GM18502 (cell line): ENCODE results near the gene ZIM2.

Source experiments
- ATAC-seq: cut with Tn5 transposase; IDR thresholded peaks from one replicate; pipeline ENCODE4 v1.9.1; 2021; ENCODE audit warnings: mild to moderate bottlenecking; ENCODE audit not compliant: unreplicated experiment, poor library complexity

Gene ZIM2

DNA sequence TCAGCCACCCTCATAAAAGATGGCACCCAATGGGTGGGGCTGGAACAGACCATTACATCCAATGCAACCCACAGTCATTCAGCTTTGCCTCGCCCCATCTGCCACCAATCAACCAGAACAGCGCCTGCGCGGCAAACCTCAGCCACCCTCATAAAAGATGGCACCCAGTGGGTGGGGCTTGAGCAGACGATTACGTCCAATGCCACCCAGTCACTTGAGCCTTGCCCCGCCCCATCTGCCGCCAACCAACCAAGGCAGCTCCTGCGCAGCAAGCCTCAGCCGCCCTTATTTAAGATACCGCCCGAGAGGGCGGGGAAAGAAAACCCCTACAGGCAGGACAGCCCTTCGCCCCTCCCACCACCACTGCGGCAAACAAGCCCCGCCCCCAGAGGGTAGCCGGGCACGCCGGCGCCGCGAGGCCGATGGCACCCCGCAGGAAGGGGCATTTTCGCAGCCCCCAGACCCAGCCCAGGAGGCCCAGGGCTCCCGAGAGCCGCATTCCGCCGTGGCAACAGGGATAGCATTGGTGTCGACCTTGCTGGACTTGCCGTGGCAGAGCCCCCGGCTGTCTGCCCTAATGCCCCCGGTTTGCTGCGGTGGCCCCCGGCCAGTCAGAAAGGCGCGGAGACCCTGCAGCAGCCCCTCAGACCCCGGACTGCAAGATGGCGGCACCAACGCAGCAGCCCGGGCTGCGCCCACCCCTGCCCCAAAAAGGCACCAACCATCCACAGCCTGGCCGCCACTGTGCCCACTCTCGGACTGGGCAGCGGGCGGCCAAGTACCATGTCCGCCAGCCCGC, 675 bp downstream of the ZIM2 start:
- no peak for ATAC-seq

DNA sequence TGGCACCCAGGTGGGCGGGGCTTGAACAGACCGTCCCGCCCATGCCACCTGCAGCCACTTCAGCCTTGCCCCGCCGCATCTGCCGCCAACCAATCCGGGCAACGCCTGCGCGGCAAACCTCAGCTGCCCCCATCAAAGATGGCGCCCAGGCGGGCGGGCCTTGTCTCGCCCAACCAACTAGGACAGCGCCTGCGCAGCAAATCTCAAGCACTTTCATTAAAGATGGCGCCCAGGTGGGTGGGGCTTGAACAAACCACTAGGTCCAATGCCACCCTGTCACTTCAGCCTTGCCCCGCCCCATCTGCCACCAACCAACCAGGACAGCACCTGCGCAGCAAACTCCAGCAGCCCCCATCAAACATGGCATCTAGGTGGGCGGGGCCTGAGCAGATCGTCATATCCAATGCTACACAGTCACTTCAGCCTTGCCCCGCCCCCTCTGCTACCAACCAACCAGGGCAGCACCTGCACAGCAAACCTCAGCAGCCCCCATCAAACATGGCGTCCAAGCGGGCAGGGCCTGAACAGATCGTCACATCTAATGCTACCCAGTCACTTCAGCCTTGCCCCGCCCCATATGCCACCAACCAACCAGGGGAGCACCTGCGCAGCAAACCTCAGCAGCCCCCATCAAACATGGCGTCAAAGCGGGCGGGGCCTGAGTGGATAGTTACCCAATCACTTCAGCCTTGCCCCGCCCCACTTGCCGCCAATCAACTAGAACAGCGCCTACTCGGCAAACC, 1.4 kb downstream of the ZIM2 start:
- no peak for ATAC-seq

DNA sequence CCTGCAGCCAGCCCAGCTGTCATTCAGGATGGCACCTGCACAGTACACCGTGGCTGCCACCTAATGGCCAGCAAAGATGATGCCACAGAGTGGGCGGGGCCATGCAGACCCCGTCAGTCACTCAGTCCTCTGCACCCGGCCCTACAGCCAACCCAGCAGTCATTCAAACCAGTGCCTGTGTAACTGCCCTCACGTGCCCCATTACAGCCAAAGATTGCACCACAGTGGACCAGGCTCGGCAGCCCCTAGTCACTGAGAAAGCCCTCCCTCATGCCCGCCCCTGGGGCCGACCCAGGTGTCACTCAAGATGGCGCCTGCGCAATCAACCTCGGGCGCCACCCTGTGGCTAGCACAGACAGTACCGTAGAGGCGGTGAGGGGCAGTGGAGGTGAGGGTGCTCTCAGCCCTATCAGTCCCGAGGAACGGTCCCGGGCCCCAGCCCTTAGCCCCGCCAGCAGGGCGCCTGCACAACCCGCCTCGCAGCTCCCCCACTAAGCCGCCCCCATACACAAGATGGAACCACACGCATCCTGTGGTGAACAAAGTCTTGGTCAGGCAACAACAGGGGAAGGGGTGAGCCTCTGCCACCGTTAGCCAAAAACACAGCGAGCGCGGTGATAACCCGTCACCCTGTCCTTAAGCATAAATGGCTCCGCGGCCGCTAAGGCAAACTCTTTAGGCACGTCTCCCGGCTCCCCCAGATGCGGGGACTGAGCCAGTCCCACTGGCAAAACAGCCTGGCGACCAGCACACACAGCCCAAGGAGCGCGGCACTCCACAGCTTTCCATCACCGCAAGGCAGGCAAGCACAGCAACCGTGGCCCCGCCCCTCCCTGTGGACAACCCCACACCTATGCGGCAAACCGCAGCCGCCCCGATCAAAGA, 2.3 kb downstream of the ZIM2 start:
- no peak for ATAC-seq

DNA sequence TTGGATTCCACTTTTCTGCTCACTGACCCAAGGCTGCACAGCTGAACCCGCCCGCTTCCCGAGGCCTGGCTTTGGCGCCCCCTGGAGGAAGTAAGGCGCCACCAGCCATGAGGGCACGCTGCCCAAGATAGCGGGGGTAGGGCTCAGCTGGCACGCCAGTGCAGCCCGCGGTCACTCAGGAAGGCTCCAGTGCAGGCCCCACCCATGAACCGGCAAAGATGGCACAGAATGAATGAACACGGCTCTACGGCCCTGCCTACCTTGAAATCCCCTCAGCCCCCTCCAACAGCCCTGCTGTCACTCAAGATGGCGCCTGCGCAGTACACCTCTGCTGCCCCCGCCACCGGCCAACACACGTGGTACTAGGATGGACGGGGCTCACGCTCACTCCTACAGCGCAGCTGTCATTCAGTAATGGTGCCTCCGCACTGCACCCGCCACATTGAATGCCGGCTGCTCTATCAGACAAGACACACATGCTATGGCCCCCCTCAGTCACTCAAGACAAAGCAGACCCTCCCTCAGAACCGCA, 3.0 kb downstream of the ZIM2 start:
- no peak for ATAC-seq

DNA sequence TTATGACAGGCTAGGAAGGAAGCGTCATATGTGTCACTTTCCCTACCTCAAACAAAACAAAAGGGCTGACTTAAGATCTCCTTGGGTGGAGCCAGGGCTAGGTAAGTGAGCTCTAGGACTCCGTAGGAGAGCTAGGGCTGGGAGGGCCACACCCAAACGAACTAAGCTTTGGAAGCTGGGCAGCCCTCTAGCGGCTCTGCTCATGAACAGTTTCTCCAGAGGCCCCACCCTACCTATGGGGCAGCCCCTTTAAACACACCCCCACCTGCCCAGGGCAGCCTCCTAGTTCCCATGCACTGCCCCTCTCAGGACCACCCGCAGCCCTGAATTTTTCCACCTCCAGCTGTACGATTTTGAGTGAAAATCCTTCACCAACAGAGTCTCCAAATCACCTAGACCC, 3.5 kb downstream of the ZIM2 start:
- no peak for ATAC-seq

DNA sequence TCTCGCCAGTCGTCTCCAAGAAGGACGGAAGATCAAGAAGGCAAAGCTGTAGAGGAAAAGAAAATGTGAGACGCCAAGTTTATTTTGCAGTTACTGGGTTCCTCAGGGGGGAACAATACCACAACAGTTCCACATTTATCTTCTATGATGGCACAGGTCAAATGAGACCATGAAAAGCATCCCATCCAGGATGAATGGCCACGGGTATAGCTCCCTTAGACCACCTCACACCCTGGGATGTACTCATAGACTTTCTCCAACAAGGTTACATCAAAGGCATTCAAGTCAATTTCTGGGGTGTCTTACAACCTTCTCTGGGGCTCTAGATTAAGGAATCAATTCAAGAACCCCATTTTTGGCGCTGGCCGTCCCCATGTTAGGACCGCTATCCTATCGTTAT, 4.5 kb downstream of the ZIM2 start:
- no peak for ATAC-seq

DNA sequence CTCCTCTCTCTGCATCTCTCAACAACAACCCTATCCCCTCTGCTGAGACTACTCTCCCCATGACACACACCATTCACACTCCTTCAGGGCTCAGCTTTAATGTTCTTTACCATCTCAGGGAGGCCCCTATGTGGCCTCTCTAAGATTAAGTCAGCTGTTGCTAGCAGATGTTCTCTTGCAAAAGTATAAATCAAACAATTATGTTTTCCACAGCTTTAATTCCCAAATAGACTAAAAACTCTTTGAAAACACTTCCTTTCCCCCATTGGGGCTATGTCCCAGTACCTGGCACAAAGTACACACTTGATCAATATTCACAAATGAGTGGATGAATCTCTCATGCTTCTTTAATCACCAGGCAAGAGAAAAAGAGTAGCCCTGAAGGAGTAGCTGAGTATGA, 5.1 kb downstream of the ZIM2 start:
- ATAC-seq = no peak

DNA sequence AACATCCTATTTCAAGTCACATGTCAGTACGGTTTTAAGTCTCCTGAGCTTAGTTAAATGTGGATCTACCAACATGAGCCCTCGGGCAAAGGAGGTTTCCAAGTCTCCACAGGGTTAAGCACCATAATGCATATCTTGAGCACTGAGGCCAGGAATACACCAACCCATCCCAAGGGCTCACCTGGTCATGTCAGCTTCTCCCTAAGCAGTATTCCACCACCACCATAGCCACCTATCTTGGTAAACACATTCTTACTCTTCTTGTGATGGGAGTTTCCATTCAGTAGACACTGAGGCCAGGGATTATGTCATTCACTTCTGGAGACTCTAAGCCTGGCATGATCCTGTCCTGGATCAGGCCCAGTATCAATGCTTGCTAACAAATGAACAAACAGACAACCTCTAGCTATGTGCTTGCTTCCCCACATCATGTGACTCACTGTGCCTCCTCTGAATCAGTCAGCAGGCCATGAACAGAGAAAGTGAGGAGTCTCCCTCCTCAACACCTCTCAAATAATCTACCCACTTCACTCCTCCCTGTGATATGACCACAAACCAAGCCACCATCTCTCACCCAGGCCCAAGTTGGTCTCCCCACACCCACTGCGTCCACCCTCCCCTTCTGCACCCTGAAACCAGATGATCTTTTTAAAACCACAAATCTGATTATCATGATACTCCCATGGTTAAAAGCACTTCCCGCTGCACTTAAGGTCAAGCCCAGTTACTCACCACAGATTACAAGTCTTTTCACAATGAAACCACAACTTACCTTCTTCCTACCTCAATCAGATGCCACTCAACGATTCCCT, 5.8 kb downstream of the ZIM2 start:
- ATAC-seq = no peak

DNA sequence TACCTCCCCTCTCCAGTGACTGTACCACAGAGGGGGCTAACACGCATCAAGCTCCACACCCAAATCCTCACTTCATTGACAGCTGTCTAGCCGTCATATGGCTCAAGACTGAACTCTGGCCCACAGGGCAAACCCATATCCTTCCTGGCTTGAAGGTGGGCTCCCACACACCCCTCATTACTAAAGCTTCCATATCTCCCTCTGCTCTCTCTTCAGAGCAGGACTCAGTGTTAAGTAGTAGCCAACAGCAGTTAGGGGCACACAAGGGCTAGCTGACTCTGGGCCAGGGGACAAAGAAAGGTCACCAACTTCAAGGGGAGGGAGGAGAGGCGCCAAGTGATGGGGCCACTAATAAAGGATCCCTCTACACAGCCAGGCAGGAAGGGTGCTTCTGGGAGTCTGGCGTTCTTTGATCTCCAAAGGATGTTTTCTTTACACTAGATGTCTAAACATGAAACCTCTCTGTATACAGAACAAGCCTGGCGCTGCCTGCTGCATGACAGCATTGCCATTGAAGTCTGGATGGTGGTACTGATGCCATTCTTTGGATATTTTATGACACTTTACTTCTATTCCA, 8.1 kb downstream of the ZIM2 start:
- no peak for ATAC-seq

DNA sequence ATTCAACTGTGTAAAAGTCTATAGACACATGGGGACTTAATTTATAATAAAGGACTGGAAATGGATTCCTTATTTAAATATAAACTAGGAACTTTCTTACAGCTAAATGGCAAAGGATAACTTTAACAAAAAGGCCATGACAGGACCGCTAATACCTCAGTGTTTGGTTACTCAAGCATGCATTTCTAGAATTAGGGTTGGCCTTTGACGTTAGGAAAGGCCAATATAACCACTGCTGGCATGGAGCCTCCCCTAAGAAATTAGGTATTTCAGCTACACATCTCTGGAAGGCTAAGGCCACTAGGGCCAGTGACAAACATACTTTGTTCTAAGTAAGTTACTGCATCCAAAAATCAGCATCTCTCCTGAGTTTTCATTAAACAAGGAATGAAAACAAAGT, 9.3 kb downstream of the ZIM2 start:
- no peak for ATAC-seq

DNA sequence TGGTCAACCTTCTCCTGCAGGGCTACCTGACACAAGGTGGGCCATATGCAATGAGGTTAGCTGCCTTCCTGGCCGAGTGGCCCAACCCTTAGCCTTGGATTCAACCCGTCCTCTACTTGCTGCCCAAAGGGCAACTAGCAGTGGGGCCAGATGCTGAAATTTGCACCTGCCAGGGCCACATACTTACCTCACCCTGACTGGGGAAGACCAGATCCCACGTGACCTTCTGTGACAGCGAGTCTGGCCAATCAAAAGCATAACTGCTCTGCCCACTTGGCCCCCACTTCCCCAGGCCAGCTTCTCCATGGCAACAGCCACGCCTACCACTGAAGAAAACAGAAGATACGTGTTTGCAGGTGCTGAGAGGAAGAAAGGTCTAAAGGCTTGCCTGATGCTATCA, 10.9 kb downstream of the ZIM2 start:
- ATAC-seq = no peak

DNA sequence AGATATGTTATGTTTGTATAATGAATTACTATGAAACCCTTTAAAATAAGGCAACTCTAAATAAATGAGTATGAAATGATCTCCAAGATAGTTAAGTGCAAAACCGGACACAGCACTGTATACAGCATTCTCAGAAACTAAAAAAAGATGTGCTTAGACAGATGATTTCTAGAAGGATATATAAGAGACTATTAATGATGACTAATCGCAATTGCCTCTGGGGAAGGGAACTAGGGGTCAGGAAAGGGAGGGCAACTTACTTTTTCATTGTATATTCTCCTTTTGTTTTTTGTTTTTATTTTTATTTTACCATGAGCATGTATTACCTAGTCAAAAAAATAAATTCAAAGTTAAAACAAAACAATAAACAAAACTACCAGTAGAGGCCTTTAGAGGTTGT, 12.8 kb downstream of the ZIM2 start:
- ATAC-seq = no peak

DNA sequence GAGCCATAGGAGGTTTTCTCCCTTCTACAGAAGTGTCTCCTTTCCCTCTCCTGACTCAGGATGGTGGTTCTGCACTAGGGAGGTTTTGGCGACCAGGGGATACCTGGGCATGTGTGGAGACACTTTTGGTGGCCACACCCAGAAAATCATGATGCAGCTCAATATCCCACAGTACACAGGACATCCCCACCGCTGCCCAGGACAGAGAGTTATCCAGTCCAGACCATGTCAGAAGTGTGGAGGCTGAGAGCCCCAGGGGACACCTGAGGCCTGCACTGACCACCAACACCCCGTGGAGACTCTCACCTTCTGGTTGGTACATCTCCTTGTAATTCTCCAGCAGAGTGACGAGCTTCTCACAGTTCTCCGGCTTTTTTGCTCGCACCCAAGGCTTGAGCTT, 16.6 kb downstream of the ZIM2 start:
- no peak for ATAC-seq

DNA sequence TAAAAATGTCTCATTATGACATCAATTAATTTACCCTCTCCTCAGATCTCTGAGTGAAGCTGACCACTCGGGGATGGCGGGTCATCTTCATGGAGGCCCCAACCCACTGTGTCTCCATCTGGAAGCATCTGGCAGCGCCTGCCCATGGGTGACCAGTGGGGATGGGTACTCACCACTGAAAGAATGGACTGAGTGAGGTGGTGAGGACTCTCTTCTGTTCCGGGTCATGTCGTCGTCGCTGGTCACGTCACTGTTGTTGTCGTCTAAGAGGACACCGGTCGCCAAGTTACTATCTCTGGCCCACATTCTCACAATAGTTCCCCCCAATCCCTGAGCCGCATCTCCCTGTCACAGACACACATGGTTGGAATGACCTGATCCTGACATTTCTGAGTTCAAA, 17.1 kb downstream of the ZIM2 start:
- no peak for ATAC-seq

DNA sequence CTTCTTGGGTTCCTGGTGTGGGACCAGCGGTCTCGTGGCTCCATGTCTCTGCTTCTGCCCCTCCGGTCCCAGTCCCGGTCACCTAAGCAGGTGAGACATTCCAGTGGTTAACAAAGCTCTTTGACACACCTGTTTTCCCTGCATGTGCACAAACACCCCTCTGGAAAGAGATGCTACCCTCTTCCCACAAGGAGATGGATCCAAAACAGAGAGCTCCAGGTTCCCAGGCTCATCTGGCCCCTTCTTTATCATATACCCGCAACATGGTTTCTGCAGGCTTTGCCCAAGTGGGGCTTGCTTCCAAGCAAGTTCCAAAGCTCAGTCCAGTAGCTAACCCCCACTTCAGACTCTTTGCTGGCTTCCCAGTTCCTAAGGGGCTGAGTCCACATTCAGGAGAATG, 17.8 kb downstream of the ZIM2 start:
- no peak for ATAC-seq

DNA sequence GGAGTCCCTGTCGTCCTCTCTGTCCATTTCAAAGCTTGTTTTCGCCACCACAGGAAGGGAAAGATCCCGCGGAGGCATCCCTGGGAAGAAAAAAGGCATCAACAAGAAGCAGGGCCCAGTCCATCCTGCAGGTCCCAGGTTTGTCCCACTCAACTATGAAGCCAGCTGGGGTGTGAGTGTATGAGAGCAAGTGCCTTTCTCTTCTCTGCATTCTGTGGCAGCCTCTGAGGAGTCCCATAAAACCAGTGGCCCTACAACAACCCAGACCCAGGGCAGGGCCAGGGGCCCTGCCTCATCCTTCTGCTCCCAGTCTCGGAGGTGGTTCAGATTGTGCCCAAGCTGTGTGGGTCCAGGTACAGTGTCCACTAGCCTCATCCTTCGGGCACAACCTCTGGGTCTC, 18.9 kb downstream of the ZIM2 start:
- no peak for ATAC-seq

DNA sequence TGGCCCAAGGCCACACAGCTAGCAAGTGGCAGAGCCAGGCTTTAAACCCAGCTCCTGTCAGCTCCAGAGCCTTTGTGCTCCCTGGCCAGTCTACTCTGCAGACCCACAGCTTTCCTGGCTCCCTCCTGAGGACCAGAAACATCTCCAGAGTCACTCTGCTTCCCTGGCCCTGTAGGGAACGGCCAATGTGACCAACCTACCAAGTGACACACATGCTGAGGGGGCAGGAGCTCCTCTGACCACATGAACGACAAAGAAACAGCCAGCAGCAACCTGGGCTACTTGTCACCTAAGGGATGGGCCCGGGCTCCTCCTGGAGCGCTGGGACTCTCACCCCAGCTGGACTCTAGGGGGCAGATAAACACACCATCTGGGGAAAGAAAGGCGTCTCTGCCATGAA, 19.3 kb downstream of the ZIM2 start:
- ATAC-seq = no peak

DNA sequence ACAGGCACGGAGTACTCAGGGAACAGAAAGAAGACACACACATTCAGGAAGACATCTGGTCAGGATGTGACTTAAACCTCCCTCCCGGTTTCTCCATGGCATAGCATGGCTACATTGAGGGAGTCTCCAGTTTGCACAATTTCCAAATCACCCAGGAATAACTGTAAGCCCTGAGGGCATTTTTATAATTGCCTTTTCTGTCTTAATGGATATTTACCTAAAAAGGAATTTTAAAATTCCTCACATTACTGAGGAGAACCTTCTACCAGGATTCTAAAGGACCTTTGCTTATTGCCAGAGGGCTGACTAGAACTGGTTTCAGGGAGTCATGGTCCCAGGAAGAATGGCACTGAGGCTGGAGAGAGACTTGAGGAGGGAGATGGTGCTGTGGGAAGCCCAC, 21.4 kb downstream of the ZIM2 start:
- ATAC-seq = no peak

DNA sequence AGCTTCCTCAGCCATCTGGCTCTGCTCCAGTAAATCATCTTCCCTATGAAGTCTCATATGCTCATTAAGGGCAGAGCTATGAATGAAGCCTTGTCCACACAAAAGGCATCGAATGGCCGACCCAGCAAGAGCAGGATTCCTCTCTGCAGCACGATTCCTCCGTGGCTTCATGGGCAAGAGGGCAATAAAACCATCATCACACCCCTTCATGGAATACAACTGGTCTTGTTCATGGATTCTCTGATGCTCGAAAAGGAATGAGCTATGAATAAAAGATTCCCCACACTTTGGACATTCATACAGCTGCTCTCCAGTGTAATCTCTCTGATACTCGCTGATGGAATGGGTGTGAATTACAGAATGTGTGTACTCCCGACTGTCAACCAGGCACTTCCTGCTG, 25.9 kb downstream of the ZIM2 start:
- no peak for ATAC-seq

DNA sequence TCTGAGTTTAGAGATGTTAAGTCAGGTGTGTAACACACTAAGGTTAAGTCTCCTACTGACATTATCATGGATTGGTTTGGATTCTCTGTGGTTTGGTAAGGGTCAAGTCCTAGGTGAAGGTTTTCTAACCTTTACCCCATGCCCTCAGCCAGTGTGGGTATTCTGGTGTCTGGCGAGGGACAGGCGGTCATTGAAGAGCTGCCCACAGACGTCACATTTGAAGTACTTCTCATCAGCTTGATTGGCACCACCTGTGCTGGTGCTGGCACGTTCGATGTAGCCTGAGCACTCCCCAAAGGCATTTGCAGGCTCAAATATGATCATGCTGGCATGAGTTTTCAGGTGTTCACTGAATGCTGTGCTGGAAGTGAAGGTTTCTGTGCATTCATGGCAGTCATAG, 27.0 kb downstream of the ZIM2 start:
- no peak for ATAC-seq
